A673 (cell line): ENCODE results near the gene SLC39A10.

ENCODE experiments used
- EZH2 ChIP-seq: fragments of 200-600 bp; sonication (generic); IDR thresholded peaks from 2 replicates; pipeline ENCODE4 v1.6.1; 2017; ENCODE audit warnings: borderline replicate concordance, low read depth, mild to moderate bottlenecking, mixed read lengths, antibody characterized with exemption, low read length; ENCODE audit not compliant: poor library complexity, severe bottlenecking
- TF ChIP-seq, protein P1 (sequence below): fragments of 300-800, 200-600 bp; sonication (generic); conservative IDR thresholded peaks from 2 replicates; pipeline ENCODE4 v1.5.1; 2017; ENCODE audit warnings: low read depth, mild to moderate bottlenecking, antibody characterized with exemption, low read length, moderate library complexity, mixed read lengths

DNA sequence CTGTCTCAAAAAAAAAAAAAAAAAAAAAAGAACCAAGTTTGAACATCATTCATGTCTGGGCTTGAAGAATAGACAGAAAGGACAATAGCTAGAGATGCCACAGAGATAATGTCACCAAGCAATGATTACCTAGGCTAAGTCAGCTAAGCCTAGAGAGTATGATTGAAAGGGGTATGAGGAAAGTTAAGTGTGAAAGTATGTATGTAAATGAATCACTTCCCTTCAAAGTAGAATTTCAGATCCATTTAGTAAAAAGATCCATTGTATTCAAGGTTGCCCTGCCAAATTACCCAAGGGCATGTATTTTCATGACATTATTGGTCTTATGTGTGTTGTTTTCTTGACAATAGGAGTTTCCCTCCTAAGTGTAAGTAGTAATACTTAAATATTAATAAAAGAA lies 34.1 kb upstream of the SLC39A10 start:
- TF ChIP-seq EZH2, result no peak
- TF ChIP-seq, protein P1, sequence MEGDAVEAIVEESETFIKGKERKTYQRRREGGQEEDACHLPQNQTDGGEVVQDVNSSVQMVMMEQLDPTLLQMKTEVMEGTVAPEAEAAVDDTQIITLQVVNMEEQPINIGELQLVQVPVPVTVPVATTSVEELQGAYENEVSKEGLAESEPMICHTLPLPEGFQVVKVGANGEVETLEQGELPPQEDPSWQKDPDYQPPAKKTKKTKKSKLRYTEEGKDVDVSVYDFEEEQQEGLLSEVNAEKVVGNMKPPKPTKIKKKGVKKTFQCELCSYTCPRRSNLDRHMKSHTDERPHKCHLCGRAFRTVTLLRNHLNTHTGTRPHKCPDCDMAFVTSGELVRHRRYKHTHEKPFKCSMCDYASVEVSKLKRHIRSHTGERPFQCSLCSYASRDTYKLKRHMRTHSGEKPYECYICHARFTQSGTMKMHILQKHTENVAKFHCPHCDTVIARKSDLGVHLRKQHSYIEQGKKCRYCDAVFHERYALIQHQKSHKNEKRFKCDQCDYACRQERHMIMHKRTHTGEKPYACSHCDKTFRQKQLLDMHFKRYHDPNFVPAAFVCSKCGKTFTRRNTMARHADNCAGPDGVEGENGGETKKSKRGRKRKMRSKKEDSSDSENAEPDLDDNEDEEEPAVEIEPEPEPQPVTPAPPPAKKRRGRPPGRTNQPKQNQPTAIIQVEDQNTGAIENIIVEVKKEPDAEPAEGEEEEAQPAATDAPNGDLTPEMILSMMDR, result no peak
